ENCODE measurements around the gene ZEB1. TPM values are rescaled to one million over a fixed set of nuclear protein-coding genes. Genes with fewer than 3 reads are reported as not detected.
"Not testable (repeated sequence)": the region's sequence is repeated elsewhere in the genome, so short reads cannot be mapped to it uniquely, and the experiment has no call there.

The ZEB1 gene
- total RNA-seq, 1 donor from 2014 or later = 149 TPM

DNA sequence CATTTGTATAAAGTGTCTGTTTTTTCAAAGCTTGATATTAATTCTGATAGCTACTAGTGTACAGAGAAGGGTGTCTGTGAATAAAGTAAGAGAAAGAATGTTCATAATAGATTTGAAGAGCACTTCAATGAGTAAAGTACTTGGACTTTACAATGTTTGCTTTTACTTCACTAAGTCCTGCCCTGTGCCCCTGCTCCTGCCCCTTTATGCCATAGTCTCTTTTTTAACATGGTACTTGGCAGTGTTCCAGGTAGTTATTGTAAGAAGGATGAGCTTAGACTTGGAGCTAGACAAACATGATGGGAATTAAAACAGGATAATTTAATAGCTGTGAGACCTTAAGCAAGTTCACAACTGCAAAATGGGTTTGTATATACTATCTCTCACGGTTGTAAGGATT lies 41.0 kb downstream of the ZEB1 start:
- DNase-seq (ENCODE audit: low spot score) = no peak

DNA sequence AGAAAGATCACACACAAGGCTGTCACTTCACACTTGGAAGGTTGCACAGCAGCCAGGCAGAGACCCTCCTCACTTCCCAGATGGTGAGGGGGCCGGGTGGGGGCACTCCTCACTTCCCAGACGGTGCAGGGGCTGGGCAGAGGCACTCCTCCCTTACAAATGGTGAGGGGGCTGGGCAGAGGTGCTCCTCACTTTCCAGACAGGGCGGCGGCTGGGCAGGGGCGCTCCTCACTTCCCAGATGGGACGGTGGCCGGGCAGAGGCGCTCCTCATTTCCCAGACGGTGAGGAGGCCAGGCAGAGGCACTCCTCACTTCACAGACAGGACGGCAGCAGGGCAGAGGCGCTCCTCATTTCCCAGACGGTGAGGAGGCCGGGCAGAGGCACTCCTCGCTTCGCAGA lies 42.5 kb downstream of the ZEB1 start:
- intact Hi-C loops (cut with DNase I); DNase-seq (ENCODE audit: low spot score): not testable (repeated sequence)

More for the DNA sequence above, 41.0 kb downstream of the ZEB1 start:
- intact Hi-C loops (cut with DNase I) = no loop called here

DNA sequence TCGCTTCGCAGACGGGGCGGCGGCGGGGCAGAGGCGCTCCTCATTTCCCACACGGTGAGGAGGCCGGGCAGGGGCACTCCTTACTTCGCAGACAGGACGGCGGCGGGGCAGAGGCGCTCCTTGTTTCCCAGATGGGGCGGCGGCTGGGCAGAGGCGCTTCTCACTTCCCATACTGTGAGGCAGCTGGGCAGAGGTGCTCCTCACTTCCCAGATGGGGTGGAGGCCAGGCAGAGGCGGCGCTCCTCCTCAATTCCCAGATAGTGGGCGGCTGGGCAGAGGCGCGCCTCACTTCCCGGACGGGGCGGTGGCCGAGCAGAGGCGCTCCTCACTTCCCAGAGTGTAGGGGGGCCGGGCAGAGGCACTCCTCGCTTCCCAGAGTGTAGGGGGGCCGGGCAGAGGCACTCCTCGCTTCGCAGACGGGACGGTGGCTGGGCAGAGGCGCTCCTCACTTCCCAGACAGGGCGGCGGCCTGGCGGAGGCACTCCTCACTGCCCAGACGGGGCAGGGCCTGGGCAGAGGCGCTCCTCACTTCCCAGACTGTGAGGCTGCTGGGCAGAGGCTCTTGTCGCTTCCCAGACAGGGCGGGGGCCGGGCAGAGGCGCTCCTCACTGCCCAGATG lies 43.1 kb downstream of the ZEB1 start:
- intact Hi-C loops (cut with DNase I) = no loop called here
- no peak for DNase-seq (ENCODE audit: low spot score)

DNA sequence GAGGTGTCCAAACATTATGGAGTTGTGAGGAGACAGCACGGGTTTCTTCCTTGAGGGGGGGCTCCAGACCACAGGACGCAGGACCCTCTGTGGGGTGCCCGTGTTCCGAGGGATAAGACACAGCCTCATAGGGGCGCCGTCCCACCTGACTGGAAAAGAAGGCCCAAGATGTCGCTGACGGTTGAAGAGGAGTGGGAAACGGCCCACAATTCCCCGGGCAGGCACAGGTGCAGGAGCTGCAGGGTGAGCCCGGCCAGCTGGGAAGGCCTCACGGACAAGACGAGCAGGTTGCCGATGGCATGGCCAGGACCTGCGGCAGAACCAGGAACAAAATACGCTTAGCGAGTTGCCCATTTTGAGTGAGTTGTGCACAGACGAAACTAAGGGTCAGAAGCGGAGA lies 44.7 kb downstream of the ZEB1 start:
- intact Hi-C loops (cut with DNase I); DNase-seq (ENCODE audit: low spot score): not testable (repeated sequence)

DNA sequence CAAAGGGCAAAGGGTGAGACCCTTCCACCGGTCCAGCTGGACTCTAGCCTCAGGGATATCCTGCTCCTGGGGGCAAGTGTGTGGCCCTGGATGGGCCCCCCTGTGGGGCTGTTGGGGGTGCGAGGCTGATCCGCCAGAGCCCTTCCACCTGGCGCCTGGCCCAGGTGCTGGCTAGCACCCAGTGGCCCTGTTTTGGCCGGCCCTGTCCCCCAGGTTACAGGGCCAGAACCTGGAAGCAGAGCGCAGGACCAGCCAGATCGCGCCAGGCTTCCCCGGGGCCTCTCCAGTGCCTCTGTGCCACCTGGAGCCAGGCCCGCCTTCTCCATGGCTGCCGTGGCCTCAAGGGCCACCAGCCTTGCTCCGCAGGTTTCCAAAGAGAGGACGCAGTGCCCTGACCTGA lies 45.2 kb downstream of the ZEB1 start:
- DNase-seq (ENCODE audit: low spot score); intact Hi-C loops (cut with DNase I): not testable (repeated sequence)

DNA sequence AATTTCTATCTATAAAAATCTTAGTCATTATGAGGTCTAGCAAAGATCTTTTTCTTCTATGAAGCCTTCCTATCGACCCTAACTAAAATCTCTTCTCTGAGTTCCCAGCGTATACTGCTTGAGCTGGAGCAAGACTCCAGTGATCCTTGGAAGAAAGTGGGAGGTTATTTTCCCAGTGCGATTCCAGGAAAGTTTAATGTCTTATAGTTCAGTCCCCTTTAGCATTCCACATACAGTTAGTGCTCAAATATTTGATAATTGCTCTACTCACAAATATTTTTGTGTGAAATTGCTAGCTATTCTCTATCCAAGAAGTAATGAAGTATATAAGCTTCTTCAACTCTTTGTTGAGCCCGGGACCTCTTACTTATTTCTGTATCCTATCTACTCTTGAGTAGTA lies 47.7 kb downstream of the ZEB1 start:
- intact Hi-C loops (cut with DNase I) = no loop called here
- no peak for DNase-seq (ENCODE audit: low spot score)

DNA sequence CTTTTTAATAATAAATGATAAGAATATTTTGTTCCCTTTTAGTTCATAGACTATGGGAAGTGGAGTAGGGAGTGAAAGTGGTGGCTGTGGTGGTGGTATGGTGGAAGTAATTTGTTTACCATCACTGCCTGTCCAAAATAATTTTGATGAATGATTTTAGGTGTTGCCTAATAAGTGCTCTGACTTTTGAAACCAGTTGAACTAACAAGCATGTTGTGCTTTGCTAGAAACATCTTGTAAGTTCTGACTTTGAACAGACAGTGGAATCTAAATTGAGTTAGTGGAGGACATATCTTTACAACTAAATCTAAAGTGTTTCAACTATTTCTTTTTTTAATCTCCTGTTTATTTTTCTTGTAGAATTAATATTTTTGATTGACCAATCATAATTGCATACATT lies 49.7 kb downstream of the ZEB1 start:
- no peak for DNase-seq (ENCODE audit: low spot score)
- intact Hi-C loops (cut with DNase I) = no loop called here

DNA sequence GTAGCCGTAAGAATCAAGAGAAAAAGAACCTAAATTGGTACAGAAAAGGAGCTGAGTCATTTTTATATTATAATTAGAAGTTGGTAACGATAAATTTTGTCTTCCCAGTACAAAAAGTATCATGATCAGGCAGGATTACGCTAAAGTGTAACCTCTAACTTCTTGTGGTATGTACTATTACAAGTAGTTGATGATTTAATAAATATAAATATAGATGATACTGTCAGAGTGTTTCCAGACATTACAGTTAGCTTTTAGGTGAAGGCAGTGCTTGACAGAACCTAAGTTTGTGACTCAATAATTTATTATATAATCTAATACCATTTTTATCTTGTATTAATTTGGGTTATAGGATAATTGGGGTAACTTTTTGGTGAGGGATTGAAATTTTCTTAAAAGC lies 53.4 kb downstream of the ZEB1 start:
- intact Hi-C loops (cut with DNase I) = no loop called here
- no peak for DNase-seq (ENCODE audit: low spot score)

DNA sequence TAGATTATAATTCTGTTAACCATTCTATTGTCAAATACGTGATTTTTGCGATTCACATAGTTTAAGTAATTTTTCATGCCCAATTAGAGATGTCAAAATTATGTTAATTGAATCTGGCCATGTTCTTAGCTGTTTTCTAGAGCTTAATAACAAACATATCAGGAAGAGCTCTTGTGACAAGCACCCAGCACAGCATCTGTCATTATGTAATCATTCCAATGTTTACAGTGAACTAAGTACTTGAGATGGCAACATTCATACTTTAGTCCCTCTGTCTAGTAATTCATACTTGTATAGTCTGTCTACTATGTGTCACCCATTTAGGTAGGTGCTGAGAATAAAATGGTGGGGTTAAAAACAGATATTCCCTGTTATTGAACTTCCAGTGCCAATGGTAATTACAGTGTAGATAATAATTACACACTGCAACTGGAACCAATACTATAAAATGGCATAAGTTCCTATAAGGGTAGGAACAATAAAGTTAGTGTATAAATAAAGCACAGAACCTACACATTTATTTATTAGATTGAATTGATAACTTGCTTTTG lies 55.2 kb downstream of the ZEB1 start:
- DNase-seq (ENCODE audit: low spot score) = no peak
- intact Hi-C loops (cut with DNase I) = no loop called here

DNA sequence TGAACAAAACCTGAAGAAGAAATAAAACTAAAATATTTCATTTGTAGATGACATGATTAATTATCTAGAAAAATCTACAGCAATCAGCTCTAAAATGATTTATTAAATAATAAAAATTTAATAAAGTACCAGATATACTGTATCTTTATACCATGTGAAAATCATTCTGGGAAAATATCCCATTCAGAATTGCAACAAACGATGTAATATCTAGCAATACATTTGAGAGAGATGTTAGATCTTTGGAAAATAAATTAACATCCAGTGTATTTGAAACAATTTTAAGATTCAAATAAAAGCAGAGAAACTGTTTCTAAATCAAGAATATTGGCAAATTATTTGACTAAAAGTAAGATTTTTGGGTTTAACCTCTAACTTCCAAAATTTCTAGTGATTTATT lies 62.2 kb downstream of the ZEB1 start:
- DNase-seq (ENCODE audit: low spot score) = no peak
- intact Hi-C loops (cut with DNase I) = no loop called here

DNA sequence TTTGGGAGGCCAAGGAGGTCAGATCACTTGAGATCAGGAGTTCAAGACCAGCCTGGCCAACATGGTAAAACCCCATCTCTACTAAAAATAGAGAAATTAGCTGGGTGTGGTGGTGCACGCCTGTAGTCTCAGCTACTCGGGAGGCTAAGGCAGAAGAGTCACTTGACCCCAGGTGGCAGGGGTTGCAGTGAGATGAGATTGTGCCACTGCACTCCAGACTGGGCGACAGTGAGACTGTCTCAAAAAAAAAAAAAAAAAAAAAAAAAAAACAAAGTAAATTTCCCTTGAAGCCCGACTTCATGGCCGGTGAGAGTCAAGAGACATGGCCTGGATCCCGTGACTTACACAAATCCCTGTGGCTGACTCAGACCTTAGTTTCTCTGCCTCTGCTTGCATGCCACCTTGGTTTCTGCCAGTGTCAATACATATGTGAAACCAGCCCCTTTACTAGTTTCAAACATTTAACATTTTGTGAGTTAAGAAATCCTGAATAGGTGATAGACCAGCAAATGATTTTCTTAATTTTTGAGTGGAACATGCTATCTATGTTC lies 62.8 kb downstream of the ZEB1 start:
- no peak for DNase-seq (ENCODE audit: low spot score)
- intact Hi-C loops (cut with DNase I) = no loop called here

DNA sequence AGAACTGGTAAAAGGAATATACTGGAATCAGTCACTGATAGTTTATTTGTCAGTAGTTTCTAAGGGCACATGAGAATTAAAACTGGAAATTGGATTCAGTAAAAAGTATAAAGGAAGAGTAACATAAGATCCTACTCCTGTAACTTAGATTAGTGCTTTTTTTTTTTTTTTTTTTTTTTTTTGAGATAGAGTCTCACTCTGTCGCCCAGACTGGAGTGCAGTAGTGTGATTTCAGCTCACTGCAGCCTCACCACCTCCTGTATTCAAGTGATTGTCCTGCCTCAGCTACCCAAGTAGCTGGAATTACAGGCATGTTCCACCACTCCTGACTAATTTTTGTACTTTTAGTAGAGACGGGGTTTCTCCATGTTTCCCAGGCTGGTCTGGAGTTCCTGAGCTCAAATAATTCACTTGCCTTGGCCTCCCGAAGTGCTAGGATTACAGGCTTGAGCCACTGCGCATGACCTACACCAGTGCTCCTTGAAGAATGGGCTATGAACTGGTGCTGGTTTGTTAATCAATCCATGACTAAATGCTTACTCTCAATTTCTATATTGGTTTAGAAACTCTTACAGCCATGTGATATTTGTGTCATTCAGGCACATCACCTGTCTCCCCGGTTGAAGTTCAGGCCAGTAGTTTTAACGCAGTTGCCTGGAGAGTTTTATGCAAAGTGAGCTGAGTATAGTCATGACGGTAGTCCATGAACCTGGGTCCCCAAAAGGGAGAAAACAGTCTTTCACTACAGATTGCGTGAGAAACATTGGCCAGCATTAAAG lies 65.0 kb downstream of the ZEB1 start:
- no peak for DNase-seq (ENCODE audit: low spot score)
- intact Hi-C loops (cut with DNase I) = no loop called here

DNA sequence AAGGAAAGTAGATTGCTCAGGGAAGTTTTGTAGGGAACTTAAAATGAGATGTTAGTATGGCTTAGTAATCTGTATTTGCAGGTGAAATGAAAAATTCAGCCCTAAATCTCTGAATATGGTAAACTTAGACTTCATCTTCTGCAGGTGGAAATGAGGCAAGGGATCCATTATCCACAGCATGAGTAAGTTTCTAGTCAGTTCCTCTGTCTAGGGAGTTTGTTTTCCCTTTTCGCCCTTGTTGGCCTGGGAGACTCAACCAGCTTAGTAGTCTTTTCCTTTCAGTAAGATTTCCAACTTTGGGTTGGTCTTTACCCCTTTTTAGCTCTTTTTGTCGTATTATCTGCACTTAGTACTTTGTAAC lies 65.6 kb downstream of the ZEB1 start:
- intact Hi-C loops (cut with DNase I) = no loop called here
- DNase-seq (ENCODE audit: low spot score) = no peak

DNA sequence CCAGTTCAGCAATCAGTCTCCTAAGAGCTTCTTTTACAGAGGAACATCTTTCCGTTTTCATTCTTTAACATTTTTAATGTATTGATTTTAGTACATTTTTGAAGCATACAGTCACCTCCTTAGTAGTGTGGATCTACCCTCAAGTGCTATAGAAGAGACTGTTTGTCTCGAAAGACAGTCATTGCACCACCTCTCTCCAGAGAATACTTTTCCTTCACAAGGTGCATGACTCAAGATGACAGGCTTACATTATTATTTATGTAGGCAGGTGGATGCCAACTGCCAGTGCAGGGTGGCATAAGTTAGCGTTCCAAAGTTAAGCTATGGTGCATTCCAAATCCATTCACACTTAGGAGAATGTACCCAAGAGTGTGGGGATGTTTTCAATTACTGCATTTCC lies 71.8 kb downstream of the ZEB1 start:
- intact Hi-C loops (cut with DNase I) = loop anchor here (5.0 kb wide), 1 partner anchor 69 kb away; no protein-coding TSS in a partner anchor
- DNase-seq (ENCODE audit: low spot score) = no peak

DNA sequence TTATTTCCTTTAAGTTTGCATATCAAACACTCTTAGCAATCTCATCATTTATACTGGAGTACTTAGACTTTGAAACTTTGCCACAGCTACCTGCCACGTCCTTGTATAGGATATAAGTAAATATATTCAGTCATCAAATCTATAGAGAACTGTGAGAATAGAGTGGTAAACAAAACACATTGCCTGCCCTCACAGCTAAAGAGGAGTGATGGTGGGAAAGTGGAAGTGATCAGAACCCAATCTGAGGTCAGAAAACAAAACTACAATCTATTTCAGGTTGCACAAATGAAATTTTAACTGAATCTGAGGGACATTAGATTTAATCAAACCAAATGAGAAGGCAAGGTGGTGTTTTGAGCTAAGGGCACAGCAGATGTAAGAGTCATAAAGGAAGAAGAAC lies 74.8 kb downstream of the ZEB1 start:
- no peak for DNase-seq (ENCODE audit: low spot score)
- intact Hi-C loops (cut with DNase I) = loop anchor here (5.0 kb wide), 1 partner anchor 72 kb away; no protein-coding TSS in a partner anchor

DNA sequence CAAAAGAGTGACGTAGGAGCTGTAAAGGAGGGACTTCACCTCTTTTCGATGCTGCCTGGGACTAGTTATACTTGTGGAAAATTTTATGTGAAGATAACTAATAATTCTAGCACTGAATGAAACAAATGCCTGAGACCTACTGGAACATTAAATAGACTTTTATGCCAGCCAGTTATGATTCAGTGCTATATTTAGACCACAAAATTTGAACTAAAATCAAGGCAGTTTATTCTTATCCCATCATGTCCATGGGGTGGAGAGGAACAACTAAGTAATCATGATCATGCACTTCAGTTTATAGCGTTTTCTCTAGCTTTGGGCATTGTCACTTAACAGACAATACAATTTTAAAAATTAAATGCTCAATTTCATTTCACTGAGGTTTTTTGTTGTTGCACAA lies 76.7 kb downstream of the ZEB1 start:
- no peak for DNase-seq (ENCODE audit: low spot score)
- intact Hi-C loops (cut with DNase I) = no loop called here

DNA sequence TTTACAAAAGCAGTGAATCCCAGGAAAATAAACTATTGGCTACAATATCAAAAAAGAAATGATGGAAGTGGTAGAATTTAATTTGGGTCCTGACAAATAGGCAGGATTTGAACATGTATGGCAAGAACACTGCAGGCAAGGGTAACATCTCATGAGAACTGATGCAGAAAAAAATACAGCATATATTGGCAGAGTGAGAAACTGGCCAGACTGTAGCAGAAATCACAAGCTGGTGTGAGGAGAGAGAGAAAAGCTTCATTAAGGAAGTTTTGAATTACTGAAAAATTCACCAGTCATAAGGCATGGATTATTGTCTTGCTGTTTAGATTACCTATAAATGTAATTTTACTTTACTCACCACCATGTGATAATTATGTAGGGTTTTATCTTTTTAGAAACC lies 77.4 kb downstream of the ZEB1 start:
- intact Hi-C loops (cut with DNase I) = no loop called here
- DNase-seq (ENCODE audit: low spot score) = no peak

DNA sequence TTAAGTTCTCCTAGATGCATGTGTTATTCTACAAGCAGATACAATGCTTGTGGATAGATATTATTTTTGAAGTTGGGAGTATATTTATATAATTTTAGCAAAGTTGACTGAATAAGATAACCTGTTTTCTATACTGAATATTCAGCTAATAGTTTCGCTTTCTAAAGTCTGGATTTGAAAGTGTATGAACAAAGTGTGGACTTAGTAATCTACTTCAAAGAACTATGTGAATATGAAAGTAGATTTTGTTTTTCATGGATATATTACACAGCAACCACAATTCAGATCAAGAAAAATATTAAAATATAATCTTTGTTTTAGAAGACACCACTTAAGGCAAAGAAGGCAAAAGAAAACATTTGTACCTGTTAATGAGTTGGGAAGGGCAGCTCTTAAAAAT lies 78.8 kb downstream of the ZEB1 start:
- DNase-seq (ENCODE audit: low spot score) = no peak
- intact Hi-C loops (cut with DNase I) = no loop called here

DNA sequence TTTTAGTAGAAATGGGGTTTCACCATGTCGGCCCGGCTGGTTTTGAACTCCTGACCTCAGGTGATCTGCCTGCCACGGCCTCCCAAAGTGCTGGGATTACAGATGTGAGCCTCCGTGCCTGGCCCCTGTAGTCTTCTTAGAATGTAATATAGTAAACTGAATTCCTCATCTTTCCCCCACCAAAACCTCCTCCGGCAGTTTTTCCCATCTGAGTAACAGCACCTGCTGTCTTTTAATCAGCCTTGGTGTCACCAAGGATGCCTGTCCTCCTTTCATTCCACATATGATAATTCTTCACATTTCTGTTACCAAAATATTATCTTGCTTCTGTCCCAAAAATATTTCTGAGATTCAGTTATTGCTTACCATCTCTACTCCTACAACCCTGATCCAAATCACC lies 80.2 kb downstream of the ZEB1 start:
- intact Hi-C loops (cut with DNase I) = no loop called here
- DNase-seq (ENCODE audit: low spot score) = no peak

DNA sequence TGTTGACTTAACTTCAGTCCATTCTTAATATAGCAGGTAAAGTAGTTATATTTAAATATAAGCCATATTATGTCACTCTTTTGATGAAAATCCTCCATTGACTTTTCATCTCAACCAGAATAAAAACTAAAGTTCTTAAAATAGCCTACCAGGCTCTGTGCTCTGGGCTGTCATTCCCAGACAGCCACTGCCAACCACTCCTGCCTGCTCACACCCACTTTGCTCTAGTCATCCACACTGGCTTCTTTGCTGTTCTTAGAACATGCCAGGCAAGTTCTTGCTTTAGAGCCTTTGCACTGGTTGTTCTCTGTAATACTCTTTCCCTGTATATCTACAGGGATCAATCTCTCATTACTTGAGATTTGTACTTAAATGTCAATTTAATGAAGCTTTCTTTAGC lies 80.6 kb downstream of the ZEB1 start:
- intact Hi-C loops (cut with DNase I) = no loop called here
- DNase-seq (ENCODE audit: low spot score) = no peak

DNA sequence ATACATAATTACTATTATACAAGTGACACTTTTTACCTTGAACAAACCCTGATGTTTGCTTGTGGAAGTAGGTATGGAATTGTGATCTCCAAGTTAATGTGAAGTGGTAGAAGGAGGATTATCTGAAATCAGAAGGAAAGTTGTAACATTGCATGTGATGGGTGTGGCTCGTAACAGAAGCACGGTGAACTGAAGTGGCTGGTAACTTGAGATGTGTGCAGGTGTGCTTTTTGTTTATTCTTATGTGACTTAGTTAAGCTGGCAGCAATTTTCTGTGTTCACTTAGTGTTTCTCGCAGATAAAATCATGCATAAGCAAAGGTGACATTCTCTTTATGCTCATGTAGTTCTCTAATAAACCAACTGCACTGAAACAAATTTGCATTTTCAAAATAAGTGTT lies 82.3 kb downstream of the ZEB1 start:
- no peak for DNase-seq (ENCODE audit: low spot score)
- intact Hi-C loops (cut with DNase I) = no loop called here
